Stimulated activated CD8-positive, alpha-beta memory T cell treated with anti-CD3 and anti-CD28 coated beads, Interleukin-4, amount 100 ng/mL, for 4 hours (primary cell): ENCODE results near the gene ZNF708.
"Not testable (repeated sequence)": the region's sequence is repeated elsewhere in the genome, so short reads cannot be mapped to it uniquely, and the experiment has no call there.

Experiments used
- DNase-seq, 2 donors: peaks; one replicate each; pipeline ENCODE4 v3.0.0-alpha.2; 2020; ENCODE audit warnings: low read depth in 2 of 2, low spot score in 1 of 2

Gene ZNF708

GRCh38 chr19:21260164-21260847 is 68.9 kb downstream of the ZNF708 start:
- no peak for DNase-seq

DNA sequence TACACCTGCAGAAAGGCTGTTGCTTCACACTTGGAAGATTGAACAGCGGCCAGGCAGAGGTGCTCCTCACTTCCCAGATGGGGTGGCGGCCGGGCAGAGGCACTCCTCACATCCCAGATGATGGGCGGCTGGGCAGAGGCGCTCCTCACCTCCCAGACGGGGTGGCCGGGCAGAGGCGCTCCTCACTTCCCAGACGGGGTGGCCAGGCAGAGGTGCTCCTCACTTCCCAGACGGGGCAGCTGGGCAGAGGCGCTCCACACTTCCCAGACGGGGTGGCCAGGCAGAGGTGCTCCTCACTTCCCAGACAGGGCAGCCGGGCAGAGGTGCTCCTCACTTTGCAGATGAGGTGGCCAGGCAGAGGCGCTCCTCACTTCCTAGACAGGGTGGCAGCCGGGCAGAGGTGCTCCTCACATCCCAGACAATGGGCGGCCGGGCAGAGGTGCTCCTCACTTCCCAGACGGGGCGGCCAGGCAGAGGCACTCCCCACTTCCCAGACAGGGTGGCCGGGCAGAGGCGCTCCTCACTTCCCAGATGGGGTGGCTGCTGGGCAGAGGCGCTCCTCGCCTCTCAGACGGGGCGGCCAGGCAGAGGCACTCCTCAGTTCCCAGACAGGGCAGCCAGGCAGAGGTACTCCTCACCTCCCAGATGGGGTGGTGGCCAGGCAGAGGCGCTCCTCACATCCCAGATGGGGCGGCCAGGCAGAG is 69.6 kb downstream of the ZNF708 start:
- DNase-seq, result not testable (repeated sequence)

GRCh38 chr19:21256722-21257121 is 72.5 kb downstream of the ZNF708 start:
- DNase-seq, result no peak
